ENCODE measurements around the gene ZEB1. TPM values are rescaled to one million over a fixed set of nuclear protein-coding genes. Genes with fewer than 3 reads are reported as not detected.
"Not testable (repeated sequence)": the region's sequence is repeated elsewhere in the genome, so short reads cannot be mapped to it uniquely, and the experiment has no call there.

ZEB1 gene
- total RNA-seq, 4 donors from 2014 or later = 22.4 to 61.1 (median 40.1) TPM

GRCh38 chr10:31401287-31401686 lies 82.3 kb downstream of the ZEB1 start:
- in situ Hi-C loops (cut with MboI; ENCODE audit: low pct_ligation_motif_present in 1 of 4, low pct_unique_long_range_greater_than_20kb in 1 of 4, low sequenced_read_pairs in 3 of 4) = no loop called here
- no peaks in the 10 kb centered on the region for H3K36me3 ChIP-seq

GRCh38 chr10:31404640-31405039 lies 85.6 kb downstream of the ZEB1 start:
- in situ Hi-C loops (cut with MboI; ENCODE audit: low pct_ligation_motif_present in 1 of 4, low pct_unique_long_range_greater_than_20kb in 1 of 4, low sequenced_read_pairs in 3 of 4) = no loop called here
- H3K4me1 ChIP-seq = peaks cover 0 to 10% (median 0%) of the 10 kb centered on the region in 4 donors
- intact Hi-C loops (cut with DNase I; ENCODE audit: low total_unique reads) = no loop called here
- TF ChIP-seq CTCF (IDR thresholded peaks at IDR 0.05) = no peak
- TF ChIP-seq POLR2AphosphoS5 (IDR thresholded peaks at IDR 0.05) = no peak
- H3K9me3 ChIP-seq = no peaks in the 10 kb centered on the region
- no peaks in the 10 kb centered on the region for H3K36me3 ChIP-seq
- no peaks in the 10 kb centered on the region for H3K27me3 ChIP-seq
- H3K27ac ChIP-seq = no peak overlapping the region
- DNase-seq = no peak
- no peak overlapping the region for H3K4me3 ChIP-seq

More at GRCh38 chr10:31401287-31401686, 82.3 kb downstream of the ZEB1 start:
- no peak overlapping the region for H3K27ac ChIP-seq
- H3K4me3 ChIP-seq = no peak overlapping the region
- no peak for DNase-seq
- intact Hi-C loops (cut with DNase I; ENCODE audit: low total_unique reads) = no loop called here
- TF ChIP-seq POLR2A (IDR thresholded peaks at IDR 0.05) (no peak), CTCF (IDR thresholded peaks at IDR 0.05) (no peak), POLR2AphosphoS5 (IDR thresholded peaks at IDR 0.05) (no peak), EP300 (IDR thresholded peaks at IDR 0.05; ENCODE audit: low read depth) (no peak)
- H3K9me3 ChIP-seq = no peaks in the 10 kb centered on the region
- peaks cover 0 to 15% (median 0%) of the 10 kb centered on the region in 4 donors for H3K4me1 ChIP-seq
- no peaks in the 10 kb centered on the region for H3K27me3 ChIP-seq
- WGBS, 2 donors (ENCODE audit: low coverage in 1 of 2) = 43 to 53% methylated on average over 3 of the region's 3 CpGs

- in situ Hi-C loops (cut with MboI; ENCODE audit: low pct_ligation_motif_present in 1 of 4, low pct_unique_long_range_greater_than_20kb in 1 of 4, low sequenced_read_pairs in 3 of 4); H3K27ac ChIP-seq; H3K9me3 ChIP-seq; H3K4me1 ChIP-seq; DNase-seq; H3K36me3 ChIP-seq; H3K27me3 ChIP-seq; intact Hi-C loops (cut with DNase I; ENCODE audit: low total_unique reads); H3K4me3 ChIP-seq: not testable (repeated sequence)
- 90 to 92% methylated on average over 1 to 3 of the region's 3 CpGs for WGBS, 2 donors (ENCODE audit: low coverage in 1 of 2)
Observed at GRCh38 chr10:31405829-31406228, 86.8 kb downstream of the ZEB1 start.

GRCh38 chr10:31412397-31412796 lies 93.4 kb downstream of the ZEB1 start:
- DNase-seq; intact Hi-C loops (cut with DNase I; ENCODE audit: low total_unique reads); H3K27ac ChIP-seq; H3K36me3 ChIP-seq; H3K9me3 ChIP-seq; H3K4me1 ChIP-seq; in situ Hi-C loops (cut with MboI; ENCODE audit: low pct_ligation_motif_present in 1 of 4, low pct_unique_long_range_greater_than_20kb in 1 of 4, low sequenced_read_pairs in 3 of 4); H3K27me3 ChIP-seq; H3K4me3 ChIP-seq: not testable (repeated sequence)
- 86 to 92% methylated on average over 2 of the region's 2 CpGs for WGBS, 2 donors (ENCODE audit: low coverage in 1 of 2)

GRCh38 chr10:31413325-31413724 lies 94.3 kb downstream of the ZEB1 start:
- Histone ChIP-seq H3K4me1 (peaks cover 0 to 3% (median 0%) of the 10 kb centered on the region in 4 donors), H3K36me3 (no peaks in the 10 kb centered on the region), H3K27ac (no peak overlapping the region), H3K9me3 (no peaks in the 10 kb centered on the region), H3K4me3 (no peak overlapping the region), H3K27me3 (no peaks in the 10 kb centered on the region)
- TF ChIP-seq POLR2A (IDR thresholded peaks at IDR 0.05) (no peak), POLR2AphosphoS5 (IDR thresholded peaks at IDR 0.05) (no peak), CTCF (IDR thresholded peaks at IDR 0.05) (no peak), EP300 (IDR thresholded peaks at IDR 0.05; ENCODE audit: low read depth) (no peak)
- DNase-seq = no peak
- intact Hi-C loops (cut with DNase I; ENCODE audit: low total_unique reads) (no loop called here), in situ Hi-C loops (cut with MboI; ENCODE audit: low pct_ligation_motif_present in 1 of 4, low pct_unique_long_range_greater_than_20kb in 1 of 4, low sequenced_read_pairs in 3 of 4) (no loop called here)
- WGBS, 2 donors (ENCODE audit: low coverage in 1 of 2) = 47 to 50% methylated on average over 1 of the region's 1 CpG

Data from transverse colon (tissue), 4 donors.